ENCODE results near the gene GSTM2. TPM values are rescaled to one million over a fixed set of nuclear protein-coding genes. Genes with fewer than 3 reads are reported as not detected.
"Not testable (repeated sequence)": the region's sequence is repeated elsewhere in the genome, so short reads cannot be mapped to it uniquely, and the experiment has no call there.

Gene GSTM2
- total and polyA plus RNA-seq, 7 donors = 4.9 to 139 (median 42.5) TPM

- H3K9me3 ChIP-seq = no peaks in the 10 kb centered on the region
- 89% methylated on average over 6 of the region's 6 CpGs; no CpG with 5 or more reads in 1 of the 2 donors for WGBS, 2 donors
- no peak for TF ChIP-seq POLR2A (IDR thresholded peaks at IDR 0.05)
- no peak for TF ChIP-seq CTCF (IDR thresholded peaks at IDR 0.05)
- no peak for TF ChIP-seq EP300 (IDR thresholded peaks at IDR 0.05)
- no peak for TF ChIP-seq POLR2AphosphoS5 (IDR thresholded peaks at IDR 0.05)
- intact Hi-C loops (cut with DNase I) = loop anchor here (5.0 kb wide), 2 partner anchors 47 to 48 kb away; no protein-coding TSS in a partner anchor
- H3K36me3 ChIP-seq = no peaks in the 10 kb centered on the region
- H3K4me1 ChIP-seq = no peaks in the 10 kb centered on the region
- H3K4me3 ChIP-seq = no peak overlapping the region
- no peaks in the 10 kb centered on the region for H3K27me3 ChIP-seq
- H3K27ac ChIP-seq = no peak overlapping the region
- DNase-seq = no peak
Measured at GRCh38 chr1:109689844-109690405, 22.1 kb downstream of the GSTM2 start.

- H3K27ac ChIP-seq = no peak overlapping the region
- TF ChIP-seq POLR2A (IDR thresholded peaks at IDR 0.05) (no peak), CTCF (IDR thresholded peaks at IDR 0.05) (no peak), EP300 (IDR thresholded peaks at IDR 0.05) (no peak)
- 92% methylated on average over 6 of the region's 6 CpGs; no CpG with 5 or more reads in 1 of the 2 donors for WGBS, 2 donors
- no peaks in the 10 kb centered on the region for H3K27me3 ChIP-seq
- intact Hi-C loops (cut with DNase I) = no loop called here
- no peaks in the 10 kb centered on the region for H3K36me3 ChIP-seq
- DNase-seq = peak; percentile 77
- H3K4me3 ChIP-seq = no peak overlapping the region
- no peaks in the 10 kb centered on the region for H3K4me1 ChIP-seq
- H3K9me3 ChIP-seq = no peaks in the 10 kb centered on the region
Measured at GRCh38 chr1:109691759-109692158, 23.9 kb downstream of the GSTM2 start.

GRCh38 chr1:109694400-109694799, 26.5 kb downstream of the GSTM2 start:
- H3K9me3 ChIP-seq; H3K36me3 ChIP-seq; H3K27me3 ChIP-seq; H3K4me3 ChIP-seq; intact Hi-C loops (cut with DNase I); DNase-seq; H3K27ac ChIP-seq; H3K4me1 ChIP-seq: not testable (repeated sequence)
- WGBS, 2 donors = 76% methylated on average over 5 of the region's 5 CpGs; no CpG with 5 or more reads in 1 of the 2 donors

- H3K27me3 ChIP-seq; H3K9me3 ChIP-seq; DNase-seq; H3K4me3 ChIP-seq; intact Hi-C loops (cut with DNase I); H3K27ac ChIP-seq; H3K4me1 ChIP-seq; H3K36me3 ChIP-seq: not testable (repeated sequence)
- 88% methylated on average over 3 of the region's 3 CpGs; no CpG with 5 or more reads in 1 of the 2 donors for WGBS, 2 donors
Measured at GRCh38 chr1:109695138-109695537, 27.3 kb downstream of the GSTM2 start.

GRCh38 chr1:109697066-109697465, 29.2 kb downstream of the GSTM2 start:
- no peaks in the 10 kb centered on the region for H3K4me1 ChIP-seq
- TF ChIP-seq POLR2A (IDR thresholded peaks at IDR 0.05) (no peak), CTCF (IDR thresholded peaks at IDR 0.05) (no peak), POLR2AphosphoS5 (IDR thresholded peaks at IDR 0.05) (no peak)
- H3K27ac ChIP-seq = no peak overlapping the region
- no peaks in the 10 kb centered on the region for H3K36me3 ChIP-seq
- intact Hi-C loops (cut with DNase I) = no loop called here
- H3K9me3 ChIP-seq = no peaks in the 10 kb centered on the region
- no peak overlapping the region for H3K4me3 ChIP-seq
- DNase-seq = no peak
- no peaks in the 10 kb centered on the region for H3K27me3 ChIP-seq
- 88% methylated on average over 4 of the region's 4 CpGs; no CpG with 5 or more reads in 1 of the 2 donors for WGBS, 2 donors

- H3K4me1 ChIP-seq; intact Hi-C loops (cut with DNase I); H3K36me3 ChIP-seq; H3K27ac ChIP-seq; H3K27me3 ChIP-seq; H3K9me3 ChIP-seq; DNase-seq; H3K4me3 ChIP-seq: not testable (repeated sequence)
- 83% methylated on average over 4 of the region's 4 CpGs; no CpG with 5 or more reads in 1 of the 2 donors for WGBS, 2 donors
Measured at GRCh38 chr1:109697861-109698260, 30.0 kb downstream of the GSTM2 start.

- DNase-seq; H3K27me3 ChIP-seq; intact Hi-C loops (cut with DNase I); H3K4me3 ChIP-seq; H3K9me3 ChIP-seq; H3K27ac ChIP-seq; H3K36me3 ChIP-seq; H3K4me1 ChIP-seq: not testable (repeated sequence)
- WGBS, 2 donors = 81 to 97% methylated on average over 3 of the region's 3 CpGs
Measured at GRCh38 chr1:109702940-109703339, 35.1 kb downstream of the GSTM2 start.
